Measurements from ENCODE around the gene USP3. TPM values are rescaled to one million over a fixed set of nuclear protein-coding genes. Genes with fewer than 3 reads are reported as not detected.

USP3 gene
- total RNA-seq, 1 donor from 2014 or later = 39.5 TPM

DNA sequence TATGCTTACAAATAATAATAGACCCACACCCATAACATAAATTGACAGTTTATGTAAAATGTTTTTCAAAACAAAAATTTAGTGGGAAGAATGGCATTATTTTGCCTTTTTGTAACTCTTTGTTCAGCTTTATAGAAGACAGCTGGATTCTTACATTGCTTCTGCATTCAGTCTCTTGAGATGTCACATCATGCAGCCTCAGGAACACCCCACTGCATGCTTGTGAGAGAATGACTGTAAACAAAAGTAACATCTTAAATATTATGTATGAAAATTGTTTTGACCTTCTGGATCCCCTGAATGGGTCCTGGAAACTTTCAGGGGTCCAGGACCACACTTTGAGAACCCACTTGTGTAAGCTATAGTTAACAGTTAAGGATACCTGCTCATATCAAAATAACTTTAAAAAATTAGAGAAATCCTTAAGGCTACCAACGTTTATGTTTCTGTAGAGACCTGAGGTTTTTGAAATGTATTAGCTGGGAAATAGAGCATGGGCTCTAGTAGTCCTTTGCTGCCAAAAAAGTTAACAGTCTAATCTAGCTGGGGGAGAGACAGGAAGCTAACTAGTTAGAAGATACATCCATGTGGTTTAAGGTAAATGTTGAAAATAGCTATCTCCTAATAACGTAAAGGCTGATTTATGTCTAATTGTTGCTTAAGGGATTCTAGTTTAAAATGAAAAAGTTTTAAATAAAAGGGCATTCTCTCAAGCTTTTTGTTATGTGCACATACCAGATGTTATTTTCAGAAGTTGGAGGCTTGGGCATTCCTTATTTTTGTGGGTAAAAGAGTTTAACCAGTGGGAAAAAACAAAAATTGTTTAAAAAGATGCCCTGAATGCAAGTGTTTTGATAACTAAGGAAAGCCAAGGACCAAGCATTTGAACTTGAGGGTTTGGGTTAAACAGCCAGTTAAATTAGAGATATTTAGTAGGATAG lies 3.8 kb downstream of the USP3 start:
- DNase-seq (ENCODE audit: extremely low spot score in 2 of 2) = no peak
- Histone ChIP-seq H3K27ac (peak overlapping the region; percentile 19), H3K9me3 (no peaks in the 10 kb centered on the region), H3K4me1 (peaks cover 77% of the 10 kb centered on the region), H3K27me3 (no peaks in the 10 kb centered on the region), H3K4me3 (no peak overlapping the region), H3K36me3 (no peaks in the 10 kb centered on the region)
- TF ChIP-seq POLR2A (IDR thresholded peaks at IDR 0.05) = no peak
- intact Hi-C loops (cut with DNase I) = loop anchor here (10.0 kb wide), 1 partner anchor 87 kb away; the partner anchor contains the start of gene FBXL22

DNA sequence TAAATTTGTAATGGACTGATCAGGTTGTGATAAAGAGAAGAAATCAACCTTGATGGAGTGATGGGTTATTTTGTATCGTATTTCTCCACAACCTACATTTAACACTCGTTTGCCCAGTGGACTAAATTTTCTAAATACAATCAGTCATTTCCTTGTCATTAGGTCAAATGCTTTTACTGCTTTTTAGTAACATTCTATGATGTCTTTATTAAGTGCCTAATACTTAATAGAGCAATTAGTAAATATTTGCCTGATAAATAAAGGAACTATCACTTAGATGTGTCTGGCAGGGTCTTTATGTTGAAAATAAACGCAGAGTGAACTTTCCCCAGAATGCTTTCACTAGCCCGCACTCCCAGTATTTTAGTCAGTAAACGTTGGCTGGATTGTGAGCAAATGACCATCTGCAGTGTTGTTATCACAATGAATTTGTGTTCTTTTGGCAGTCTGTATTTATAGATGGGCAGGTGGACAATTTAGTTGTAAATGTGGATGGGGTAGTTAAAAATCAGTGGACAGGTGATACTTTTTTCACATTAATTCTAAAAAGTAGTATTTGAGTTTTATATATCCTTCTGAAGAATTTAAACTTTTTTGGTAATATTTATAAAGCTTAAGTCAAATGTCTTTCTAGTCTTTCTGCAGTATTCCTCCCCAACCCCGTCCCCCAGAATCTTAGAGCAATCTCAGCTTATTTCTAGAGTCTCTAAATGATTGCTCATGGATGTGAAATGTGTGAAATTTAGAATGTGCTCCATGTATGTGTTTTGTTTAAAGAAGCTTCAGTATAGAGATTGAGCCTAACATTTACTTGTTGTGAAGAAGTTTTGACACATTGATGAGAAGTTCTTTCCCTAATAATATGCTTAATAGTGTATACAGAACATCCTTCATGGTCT lies 4.9 kb downstream of the USP3 start:
- Histone ChIP-seq H3K9me3 (no peaks in the 10 kb centered on the region), H3K4me3 (no peak overlapping the region), H3K36me3 (no peaks in the 10 kb centered on the region), H3K27ac (no peak overlapping the region), H3K4me1 (peaks cover 81% of the 10 kb centered on the region), H3K27me3 (no peaks in the 10 kb centered on the region)
- TF ChIP-seq, protein P1, sequence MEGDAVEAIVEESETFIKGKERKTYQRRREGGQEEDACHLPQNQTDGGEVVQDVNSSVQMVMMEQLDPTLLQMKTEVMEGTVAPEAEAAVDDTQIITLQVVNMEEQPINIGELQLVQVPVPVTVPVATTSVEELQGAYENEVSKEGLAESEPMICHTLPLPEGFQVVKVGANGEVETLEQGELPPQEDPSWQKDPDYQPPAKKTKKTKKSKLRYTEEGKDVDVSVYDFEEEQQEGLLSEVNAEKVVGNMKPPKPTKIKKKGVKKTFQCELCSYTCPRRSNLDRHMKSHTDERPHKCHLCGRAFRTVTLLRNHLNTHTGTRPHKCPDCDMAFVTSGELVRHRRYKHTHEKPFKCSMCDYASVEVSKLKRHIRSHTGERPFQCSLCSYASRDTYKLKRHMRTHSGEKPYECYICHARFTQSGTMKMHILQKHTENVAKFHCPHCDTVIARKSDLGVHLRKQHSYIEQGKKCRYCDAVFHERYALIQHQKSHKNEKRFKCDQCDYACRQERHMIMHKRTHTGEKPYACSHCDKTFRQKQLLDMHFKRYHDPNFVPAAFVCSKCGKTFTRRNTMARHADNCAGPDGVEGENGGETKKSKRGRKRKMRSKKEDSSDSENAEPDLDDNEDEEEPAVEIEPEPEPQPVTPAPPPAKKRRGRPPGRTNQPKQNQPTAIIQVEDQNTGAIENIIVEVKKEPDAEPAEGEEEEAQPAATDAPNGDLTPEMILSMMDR (IDR thresholded peaks at IDR 0.05) = no peak
- TF ChIP-seq POLR2A (IDR thresholded peaks at IDR 0.05) (no peak), POLR2AphosphoS5 (IDR thresholded peaks at IDR 0.05; ENCODE audit: insufficient read depth in 1 of 2, low read depth in 1 of 2) (no peak)
- no peak for DNase-seq (ENCODE audit: extremely low spot score in 2 of 2)
- intact Hi-C loops (cut with DNase I) = loop anchor here (10.0 kb wide), 1 partner anchor 85 kb away; the partner anchor contains the start of gene FBXL22

DNA sequence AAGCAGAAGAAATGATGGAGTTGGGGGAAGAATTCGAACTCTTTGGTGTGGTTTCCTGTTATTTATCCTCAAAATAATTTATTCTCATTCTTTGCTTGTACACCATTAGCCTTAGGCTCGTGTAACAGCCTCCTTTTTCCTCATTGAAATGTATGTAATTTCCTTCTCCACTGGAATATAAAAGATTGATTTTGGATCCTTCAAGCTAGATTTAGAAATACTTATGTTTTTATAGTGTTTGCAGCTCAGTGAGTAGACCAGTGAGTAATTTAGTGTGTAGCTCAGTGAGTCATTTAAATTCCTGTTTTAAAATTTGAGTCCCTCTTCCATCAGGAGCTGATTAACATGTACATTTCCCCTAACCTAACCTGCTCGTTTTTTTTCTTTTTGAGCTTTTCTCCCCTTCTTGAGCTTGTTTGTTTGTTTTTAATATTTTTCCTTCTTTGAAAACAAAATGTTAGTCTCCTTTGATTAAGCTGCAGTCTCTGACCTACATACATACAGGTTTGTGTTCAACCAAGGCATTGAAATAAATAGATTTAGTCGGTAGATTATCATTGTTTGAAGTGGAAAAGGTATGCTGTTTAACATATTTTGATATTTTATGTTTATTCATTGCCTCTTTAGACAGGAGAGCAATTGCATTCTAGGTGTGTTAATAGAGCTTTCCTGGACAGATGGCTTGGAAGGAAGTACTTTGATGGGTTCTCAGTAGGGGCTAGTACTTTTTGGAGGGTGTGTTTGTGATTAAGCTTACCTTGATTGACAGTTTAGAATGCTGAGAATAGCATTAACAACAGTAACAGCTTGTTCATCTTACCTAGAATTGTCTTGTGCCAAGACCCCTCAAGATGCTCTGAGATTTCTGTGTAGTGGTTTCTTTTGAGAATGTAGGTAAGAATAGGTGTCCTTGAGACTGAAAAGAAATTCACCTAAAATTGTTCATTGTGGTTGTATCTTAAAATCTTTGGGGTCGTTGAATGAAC lies 5.9 kb downstream of the USP3 start:
- H3K9me3 ChIP-seq = no peaks in the 10 kb centered on the region
- TF ChIP-seq POLR2AphosphoS5 (IDR thresholded peaks at IDR 0.05; ENCODE audit: insufficient read depth in 1 of 2, low read depth in 1 of 2) = peak in 1 of 2 donors; percentile 76
- TF ChIP-seq, protein P1 (IDR thresholded peaks at IDR 0.05) = no peak
- intact Hi-C loops (cut with DNase I) = loop anchor here (10.0 kb wide), 1 partner anchor 85 kb away; the partner anchor contains the start of gene FBXL22
- H3K27me3 ChIP-seq = no peaks in the 10 kb centered on the region
- H3K4me1 ChIP-seq = peaks cover 90% of the 10 kb centered on the region
- no peak overlapping the region for H3K4me3 ChIP-seq
- peak overlapping the region; percentile 45 for H3K27ac ChIP-seq
- H3K36me3 ChIP-seq = no peaks in the 10 kb centered on the region
- no peak for DNase-seq (ENCODE audit: extremely low spot score in 2 of 2)

DNA sequence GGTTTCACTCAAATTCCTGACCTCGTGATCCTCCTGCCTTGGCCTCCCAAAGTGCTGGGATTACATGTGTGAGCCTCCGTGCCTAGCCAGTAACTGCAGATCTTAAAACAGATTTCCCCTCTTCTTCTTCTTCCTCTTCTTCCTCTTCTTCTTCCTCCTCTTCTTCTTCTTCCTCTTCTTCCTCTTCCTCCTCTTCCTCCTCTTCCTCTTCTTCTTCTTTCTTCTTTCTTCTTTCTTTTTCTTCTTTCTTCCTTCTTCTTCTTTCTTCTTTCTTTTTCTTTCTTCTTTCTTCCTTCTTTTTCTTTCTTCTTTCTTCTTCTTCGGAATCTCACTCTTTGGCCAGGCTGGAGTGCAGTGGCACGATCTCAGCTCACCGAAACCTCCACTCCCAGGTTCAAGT lies 7.8 kb downstream of the USP3 start:
- TF ChIP-seq, protein P1 (IDR thresholded peaks at IDR 0.05) = no peak
- no peak for TF ChIP-seq POLR2A (IDR thresholded peaks at IDR 0.05)
- no peak for TF ChIP-seq POLR2AphosphoS5 (IDR thresholded peaks at IDR 0.05; ENCODE audit: insufficient read depth in 1 of 2, low read depth in 1 of 2)
- Histone ChIP-seq H3K27me3 (no peaks in the 10 kb centered on the region), H3K27ac (no peak overlapping the region), H3K36me3 (no peaks in the 10 kb centered on the region), H3K4me1 (peaks cover 93% of the 10 kb centered on the region), H3K9me3 (no peaks in the 10 kb centered on the region), H3K4me3 (no peak overlapping the region)
- intact Hi-C loops (cut with DNase I) = no loop called here
- DNase-seq (ENCODE audit: extremely low spot score in 2 of 2) = no peak
